Neural progenitor cell (in vitro differentiated cells): ENCODE measurements around the gene B4GALNT3. TPM values are rescaled to one million over a fixed set of nuclear protein-coding genes. Genes with fewer than 3 reads are reported as not detected.

Source experiments
- DNase-seq: peaks from one replicate; pipeline ENCODE4 v3.0.0-alpha.2; 2016; ENCODE audit warnings: low spot score
- H2AFZ ChIP-seq: fragments of 200-600 bp; sonication (generic); replicated peaks from 2 replicates; pipeline ENCODE4 v1.6.1; 2016; ENCODE audit warnings: antibody characterized with exemption
- H3F3A ChIP-seq: fragments of 200-600 bp; sonication (generic); 2 replicates; pipeline ENCODE4 v1.6.1; 2016; ENCODE audit warnings: antibody characterized with exemption, low read depth
- H3K27ac ChIP-seq: fragments of 200-600 bp; sonication (generic); 2 replicates; pipeline ENCODE4 v1.5.1; 2016; ENCODE audit warnings: mild to moderate bottlenecking
- H3K27me3 ChIP-seq: fragments of 200-600 bp; sonication (generic); 2 replicates; pipeline ENCODE4 v1.6.1; 2016; ENCODE audit warnings: mild to moderate bottlenecking, moderate library complexity
- H3K36me3 ChIP-seq: fragments of 200-600 bp; sonication (generic); 2 replicates; pipeline ENCODE4 v1.5.1; 2016
- H3K4me1 ChIP-seq: fragments of 200-600 bp; sonication (generic); 2 replicates; pipeline ENCODE4 v1.6.1; 2016; ENCODE audit warnings: mixed run types
- H3K4me2 ChIP-seq: fragments of 200-600 bp; sonication (generic); 2 replicates; pipeline ENCODE4 v1.6.1; 2016
- H3K4me3 ChIP-seq: fragments of 200-600 bp; sonication (generic); 2 replicates; pipeline ENCODE4 v1.5.1; 2016
- H3K79me2 ChIP-seq: fragments of 200-600 bp; sonication (generic); 2 replicates; pipeline ENCODE4 v1.6.1; 2016; ENCODE audit warnings: low read depth
- H3K9ac ChIP-seq: fragments of 200-600 bp; sonication (generic); 2 replicates; pipeline ENCODE4 v1.6.1; 2016
- H3K9me3 ChIP-seq: fragments of 200-600 bp; sonication (generic); 2 replicates; pipeline ENCODE4 v1.5.1; 2016; ENCODE audit warnings: low read depth
- H4K20me1 ChIP-seq: fragments of 200-600 bp; sonication (generic); 2 replicates; pipeline ENCODE4 v1.6.1; 2016; ENCODE audit warnings: low read depth
- H3K27ac Mint-ChIP-seq: 3 replicates; pipeline ENCODE4 v1.8.0; 2021; ENCODE audit warnings: mixed read lengths
- H3K27me3 Mint-ChIP-seq: 2 replicates; pipeline ENCODE4 v1.8.0; 2022; ENCODE audit warnings: low read depth, mild to moderate bottlenecking, inconsistent platforms, moderate library complexity, mixed read lengths; ENCODE audit not compliant: insufficient read depth
- H3K36me3 Mint-ChIP-seq: 3 replicates; pipeline ENCODE4 v1.8.0; 2021; ENCODE audit warnings: mixed read lengths
- H3K4me1 Mint-ChIP-seq: 3 replicates; pipeline ENCODE4 v1.8.0; 2021; ENCODE audit warnings: mixed read lengths
- H3K4me3 Mint-ChIP-seq: 3 replicates; pipeline ENCODE4 v1.8.0; 2021; ENCODE audit warnings: mild to moderate bottlenecking, moderate library complexity, mixed read lengths
- H3K9me3 Mint-ChIP-seq: 3 replicates; pipeline ENCODE4 v1.8.0; 2020; ENCODE audit warnings: mixed read lengths
- CTCF ChIP-seq: fragments of 200-600 bp; sonication (generic); IDR thresholded peaks from 2 replicates; pipeline ENCODE4 v1.5.1; 2017; ENCODE audit warnings: antibody characterized with exemption, mild to moderate bottlenecking
- EZH2 ChIP-seq: fragments of 200-600 bp; sonication (generic); IDR thresholded peaks from 2 replicates; pipeline ENCODE4 v1.6.1; 2017; ENCODE audit warnings: antibody characterized with exemption, mild to moderate bottlenecking, moderate library complexity
- EZH2phosphoT487 ChIP-seq: fragments of 200-600 bp; sonication (generic); IDR thresholded peaks from 2 replicates; pipeline ENCODE4 v1.6.1; 2017; ENCODE audit warnings: antibody characterized with exemption
- total RNA-seq: library from RNA; depleted of rRNA; stranded (reverse); fragments of >200 nt; gene quantifications from 2 replicates; pipeline ENCODE4 v1.2.3, GENCODE V29; 2015; ENCODE audit warnings: low replicate concordance

The B4GALNT3 gene
- total RNA-seq, 1 donor from 2014 or later = 29.0 TPM

- no peak for TF ChIP-seq CTCF
- no peak for TF ChIP-seq EZH2
- TF ChIP-seq EZH2phosphoT487 = no peak
- no peaks in the 10 kb centered on the region for H3K79me2 ChIP-seq
- H4K20me1 ChIP-seq = no peaks in the 10 kb centered on the region
- H3K4me3 ChIP-seq = no peak overlapping the region
- H3K36me3 ChIP-seq = no peaks in the 10 kb centered on the region
- H3K27ac ChIP-seq = no peak overlapping the region
- H3K9ac ChIP-seq = no peak overlapping the region
- H3K4me1 Mint-ChIP-seq = peaks cover 5% of the 10 kb centered on the region
- no peaks in the 10 kb centered on the region for H3K4me1 ChIP-seq
- H2AFZ ChIP-seq = no peak overlapping the region
- DNase-seq = no peak
- H3K4me2 ChIP-seq = no peak overlapping the region
- peaks cover 12% of the 10 kb centered on the region for H3K9me3 Mint-ChIP-seq
- no peak overlapping the region for H3K4me3 Mint-ChIP-seq
- H3K27ac Mint-ChIP-seq = no peak overlapping the region
- no peaks in the 10 kb centered on the region for H3K9me3 ChIP-seq
- peaks cover 5% of the 10 kb centered on the region for H3K27me3 Mint-ChIP-seq
- H3K36me3 Mint-ChIP-seq = no peaks in the 10 kb centered on the region
- peaks cover 6% of the 10 kb centered on the region for H3F3A ChIP-seq
- H3K27me3 ChIP-seq = no peaks in the 10 kb centered on the region
These were observed 128.2 kb downstream of the B4GALNT3 start for GRCh38 chr12:588024-588322.

GRCh38 chr12:588646-589045, 128.9 kb downstream of the B4GALNT3 start:
- H3K36me3 Mint-ChIP-seq = no peaks in the 10 kb centered on the region
- H3K4me3 Mint-ChIP-seq = no peak overlapping the region

GRCh38 chr12:590206-590750, 130.5 kb downstream of the B4GALNT3 start:
- no peaks in the 10 kb centered on the region for H3K27me3 ChIP-seq
- H3K27ac ChIP-seq = no peak overlapping the region
- H3K4me1 ChIP-seq = no peaks in the 10 kb centered on the region
- no peak for DNase-seq
- TF ChIP-seq EZH2 = no peak
- TF ChIP-seq EZH2phosphoT487 = no peak
- TF ChIP-seq CTCF = no peak
- H3F3A ChIP-seq = peaks cover 2% of the 10 kb centered on the region
- Mint-ChIP-seq H3K27ac (no peak overlapping the region), H3K27me3 (peaks cover 8% of the 10 kb centered on the region), H3K4me3 (no peak overlapping the region), H3K36me3 (no peaks in the 10 kb centered on the region), H3K9me3 (peaks cover 12% of the 10 kb centered on the region), H3K4me1 (peaks cover 2% of the 10 kb centered on the region)
- no peak overlapping the region for H3K9ac ChIP-seq
- H3K9me3 ChIP-seq = no peaks in the 10 kb centered on the region
- no peak overlapping the region for H3K4me3 ChIP-seq
- no peak overlapping the region for H3K4me2 ChIP-seq
- H2AFZ ChIP-seq = no peak overlapping the region
- H3K79me2 ChIP-seq = no peaks in the 10 kb centered on the region
- no peaks in the 10 kb centered on the region for H4K20me1 ChIP-seq
- no peaks in the 10 kb centered on the region for H3K36me3 ChIP-seq

More at GRCh38 chr12:588646-589045, 128.9 kb downstream of the B4GALNT3 start:
- no peaks in the 10 kb centered on the region for H4K20me1 ChIP-seq
- no peak overlapping the region for H3K27ac ChIP-seq
- Mint-ChIP-seq H3K27me3 (peaks cover 6% of the 10 kb centered on the region), H3K9me3 (peaks cover 12% of the 10 kb centered on the region), H3K4me1 (peaks cover 2% of the 10 kb centered on the region), H3K27ac (no peak overlapping the region)
- no peaks in the 10 kb centered on the region for H3K79me2 ChIP-seq
- no peaks in the 10 kb centered on the region for H3K36me3 ChIP-seq
- no peak overlapping the region for H2AFZ ChIP-seq
- H3K4me3 ChIP-seq = no peak overlapping the region
- peaks cover under 1% of the 10 kb centered on the region for H3F3A ChIP-seq
- no peaks in the 10 kb centered on the region for H3K9me3 ChIP-seq
- no peaks in the 10 kb centered on the region for H3K27me3 ChIP-seq
- no peak overlapping the region for H3K9ac ChIP-seq
- TF ChIP-seq EZH2phosphoT487 = no peak
- TF ChIP-seq EZH2 = no peak
- no peak for TF ChIP-seq CTCF
- H3K4me1 ChIP-seq = no peaks in the 10 kb centered on the region
- DNase-seq = no peak
- H3K4me2 ChIP-seq = no peak overlapping the region
